ENCODE results near the gene SLC49A3. TPM values are rescaled to one million over a fixed set of nuclear protein-coding genes. Genes with fewer than 3 reads are reported as not detected.
"Not testable (repeated sequence)": the region's sequence is repeated elsewhere in the genome, so short reads cannot be mapped to it uniquely, and the experiment has no call there.

Gene SLC49A3
- 1 to 10 TPM; 2.6 to 7.1 (median 3.6) TPM for polyA plus RNA-seq (ENCODE audit: insufficient read length in 4 of 4)

- DNase-seq (ENCODE audit: low read depth in 4 of 4, low spot score in 3 of 4), result no peak
These were observed at the start of gene SLC49A3 for GRCh38 chr4:688854-689681. Gene SLC49A3 (minus strand): TSS chr4:689151. CDS start chr4:689127, 24 bp downstream.

GRCh38 chr4:736561-736960 is 47.6 kb upstream of the SLC49A3 start:
- not testable (repeated sequence) for DNase-seq (ENCODE audit: low read depth in 4 of 4, low spot score in 3 of 4)

GRCh38 chr4:735583-735982 is 46.6 kb upstream of the SLC49A3 start:
- no peak for DNase-seq (ENCODE audit: low read depth in 4 of 4, low spot score in 3 of 4)

- no peak for DNase-seq (ENCODE audit: low read depth in 4 of 4, low spot score in 3 of 4)
These were observed 46.0 kb upstream of the SLC49A3 start for GRCh38 chr4:734951-735350.

- no peak for DNase-seq (ENCODE audit: low read depth in 4 of 4, low spot score in 3 of 4)
These were observed 45.1 kb upstream of the SLC49A3 start for GRCh38 chr4:734075-734474.

- no peak for DNase-seq (ENCODE audit: low read depth in 4 of 4, low spot score in 3 of 4)
These were observed 44.7 kb upstream of the SLC49A3 start for GRCh38 chr4:733631-733980.

- no peak for DNase-seq (ENCODE audit: low read depth in 4 of 4, low spot score in 3 of 4)
These were observed 44.1 kb upstream of the SLC49A3 start for GRCh38 chr4:732911-733630.

GRCh38 chr4:732486-732885 is 43.5 kb upstream of the SLC49A3 start:
- DNase-seq (ENCODE audit: low read depth in 4 of 4, low spot score in 3 of 4), result no peak

- DNase-seq (ENCODE audit: low read depth in 4 of 4, low spot score in 3 of 4), result not testable (repeated sequence)
These were observed 43.0 kb upstream of the SLC49A3 start for GRCh38 chr4:731954-732353.

- DNase-seq (ENCODE audit: low read depth in 4 of 4, low spot score in 3 of 4), result not testable (repeated sequence)
These were observed 42.3 kb upstream of the SLC49A3 start for GRCh38 chr4:730946-731904.

GRCh38 chr4:730511-730910 is 41.6 kb upstream of the SLC49A3 start:
- DNase-seq (ENCODE audit: low read depth in 4 of 4, low spot score in 3 of 4), result no peak

GRCh38 chr4:729336-730315 is 40.7 kb upstream of the SLC49A3 start:
- no peak for DNase-seq (ENCODE audit: low read depth in 4 of 4, low spot score in 3 of 4)

- DNase-seq (ENCODE audit: low read depth in 4 of 4, low spot score in 3 of 4), result no peak
These were observed 38.6 kb upstream of the SLC49A3 start for GRCh38 chr4:727576-727975.

- DNase-seq (ENCODE audit: low read depth in 4 of 4, low spot score in 3 of 4), result no peak
These were observed 37.9 kb upstream of the SLC49A3 start for GRCh38 chr4:726838-727237.

- no peak for DNase-seq (ENCODE audit: low read depth in 4 of 4, low spot score in 3 of 4)
These were observed 37.4 kb upstream of the SLC49A3 start for GRCh38 chr4:726235-726787.

- DNase-seq (ENCODE audit: low read depth in 4 of 4, low spot score in 3 of 4), result no peak
These were observed 36.7 kb upstream of the SLC49A3 start for GRCh38 chr4:725391-726234.

GRCh38 chr4:723751-724530 is 35.0 kb upstream of the SLC49A3 start:
- DNase-seq (ENCODE audit: low read depth in 4 of 4, low spot score in 3 of 4), result no peak

Measured in left renal pelvis (tissue), 4 donors.